ENCODE measurements around the gene RILPL2. TPM values are rescaled to one million over a fixed set of nuclear protein-coding genes. Genes with fewer than 3 reads are reported as not detected.

The RILPL2 gene
- total and polyA plus RNA-seq, 2 of the 13 experiments (the other 11 are each of a cell fraction or from before 2014, with no cell fraction given): 2.7 to 8.1 TPM

- TF ChIP-seq ZNF318 (CRISPR knock-in tag; IDR thresholded peaks at IDR 0.05): peak; percentile 83
- peak; percentile 69; the same call in 1 of the 2 replicates for TF ChIP-seq ZNF235 (CRISPR knock-in tag; IDR thresholded peaks at IDR 0.05; ENCODE audit: borderline replicate concordance)
- TF ChIP-seq SALL2 (CRISPR knock-in tag; IDR thresholded peaks at IDR 0.05): no peak; the same call in 1 of the 2 replicates
- no peak for TF ChIP-seq U2AF2 (IDR thresholded peaks at IDR 0.05; ENCODE audit: low read depth, low read length)
- TF ChIP-seq RXRB (CRISPR knock-in tag; IDR thresholded peaks at IDR 0.05; ENCODE audit: borderline replicate concordance): peak; percentile 3; the same call in 1 of the 2 replicates
- TF ChIP-seq GMEB2 (CRISPR knock-in tag; IDR thresholded peaks at IDR 0.05; ENCODE audit: low read depth): no peak
- 0 out of 2 replicates have a peak, but pooled peaks have one; percentile 63 for TF ChIP-seq GZF1 (CRISPR knock-in tag; IDR thresholded peaks at IDR 0.05)
- TF ChIP-seq MEIS1 (CRISPR knock-in tag; IDR thresholded peaks at IDR 0.05; ENCODE audit: borderline replicate concordance): peak; percentile 38; the same call in 1 of the 2 replicates
- 0 out of 2 replicates have a peak, but pooled peaks have one; percentile 31 for TF ChIP-seq PAXIP1 (CRISPR knock-in tag; conservative IDR thresholded peaks at IDR 0.05)
These were observed at the start of gene RILPL2 (continued) for GRCh38 chr12:123436017-123436964.

All from HepG2 (cell line).